ENCODE results near the gene RNF144A.

DNA sequence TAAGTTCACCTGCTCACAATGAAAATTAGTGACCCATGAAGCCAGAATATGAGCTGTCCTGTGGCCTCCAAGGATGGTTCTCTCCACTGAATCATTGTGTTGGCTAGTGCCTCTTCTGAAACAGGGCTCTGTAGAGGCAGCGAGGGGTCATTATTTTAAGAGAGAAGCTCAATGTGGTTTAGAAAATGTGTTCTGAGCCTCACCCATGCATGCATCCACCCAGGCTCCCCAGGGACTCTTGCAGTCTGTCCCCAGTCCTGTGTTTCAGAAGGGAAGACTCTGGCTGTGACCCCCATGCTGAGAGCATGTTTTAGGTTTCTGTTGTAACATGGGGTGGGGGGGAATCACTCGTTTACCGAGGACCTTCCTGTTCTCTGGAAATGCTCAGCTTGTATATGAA lies 135.2 kb downstream of the RNF144A start:
- TF ChIP-seq, protein P1, sequence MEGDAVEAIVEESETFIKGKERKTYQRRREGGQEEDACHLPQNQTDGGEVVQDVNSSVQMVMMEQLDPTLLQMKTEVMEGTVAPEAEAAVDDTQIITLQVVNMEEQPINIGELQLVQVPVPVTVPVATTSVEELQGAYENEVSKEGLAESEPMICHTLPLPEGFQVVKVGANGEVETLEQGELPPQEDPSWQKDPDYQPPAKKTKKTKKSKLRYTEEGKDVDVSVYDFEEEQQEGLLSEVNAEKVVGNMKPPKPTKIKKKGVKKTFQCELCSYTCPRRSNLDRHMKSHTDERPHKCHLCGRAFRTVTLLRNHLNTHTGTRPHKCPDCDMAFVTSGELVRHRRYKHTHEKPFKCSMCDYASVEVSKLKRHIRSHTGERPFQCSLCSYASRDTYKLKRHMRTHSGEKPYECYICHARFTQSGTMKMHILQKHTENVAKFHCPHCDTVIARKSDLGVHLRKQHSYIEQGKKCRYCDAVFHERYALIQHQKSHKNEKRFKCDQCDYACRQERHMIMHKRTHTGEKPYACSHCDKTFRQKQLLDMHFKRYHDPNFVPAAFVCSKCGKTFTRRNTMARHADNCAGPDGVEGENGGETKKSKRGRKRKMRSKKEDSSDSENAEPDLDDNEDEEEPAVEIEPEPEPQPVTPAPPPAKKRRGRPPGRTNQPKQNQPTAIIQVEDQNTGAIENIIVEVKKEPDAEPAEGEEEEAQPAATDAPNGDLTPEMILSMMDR (conservative IDR thresholded peaks at IDR 0.05; ENCODE audit: low read depth in 2 of 2) = no peak
- no peak for TF ChIP-seq EZH2phosphoT487 (IDR thresholded peaks at IDR 0.05; ENCODE audit: unreplicated experiment)
- TF ChIP-seq, protein P2, sequence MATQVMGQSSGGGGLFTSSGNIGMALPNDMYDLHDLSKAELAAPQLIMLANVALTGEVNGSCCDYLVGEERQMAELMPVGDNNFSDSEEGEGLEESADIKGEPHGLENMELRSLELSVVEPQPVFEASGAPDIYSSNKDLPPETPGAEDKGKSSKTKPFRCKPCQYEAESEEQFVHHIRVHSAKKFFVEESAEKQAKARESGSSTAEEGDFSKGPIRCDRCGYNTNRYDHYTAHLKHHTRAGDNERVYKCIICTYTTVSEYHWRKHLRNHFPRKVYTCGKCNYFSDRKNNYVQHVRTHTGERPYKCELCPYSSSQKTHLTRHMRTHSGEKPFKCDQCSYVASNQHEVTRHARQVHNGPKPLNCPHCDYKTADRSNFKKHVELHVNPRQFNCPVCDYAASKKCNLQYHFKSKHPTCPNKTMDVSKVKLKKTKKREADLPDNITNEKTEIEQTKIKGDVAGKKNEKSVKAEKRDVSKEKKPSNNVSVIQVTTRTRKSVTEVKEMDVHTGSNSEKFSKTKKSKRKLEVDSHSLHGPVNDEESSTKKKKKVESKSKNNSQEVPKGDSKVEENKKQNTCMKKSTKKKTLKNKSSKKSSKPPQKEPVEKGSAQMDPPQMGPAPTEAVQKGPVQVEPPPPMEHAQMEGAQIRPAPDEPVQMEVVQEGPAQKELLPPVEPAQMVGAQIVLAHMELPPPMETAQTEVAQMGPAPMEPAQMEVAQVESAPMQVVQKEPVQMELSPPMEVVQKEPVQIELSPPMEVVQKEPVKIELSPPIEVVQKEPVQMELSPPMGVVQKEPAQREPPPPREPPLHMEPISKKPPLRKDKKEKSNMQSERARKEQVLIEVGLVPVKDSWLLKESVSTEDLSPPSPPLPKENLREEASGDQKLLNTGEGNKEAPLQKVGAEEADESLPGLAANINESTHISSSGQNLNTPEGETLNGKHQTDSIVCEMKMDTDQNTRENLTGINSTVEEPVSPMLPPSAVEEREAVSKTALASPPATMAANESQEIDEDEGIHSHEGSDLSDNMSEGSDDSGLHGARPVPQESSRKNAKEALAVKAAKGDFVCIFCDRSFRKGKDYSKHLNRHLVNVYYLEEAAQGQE (IDR thresholded peaks at IDR 0.05; ENCODE audit: unreplicated experiment) = no peak
- TF ChIP-seq CREB1 (CRISPR knock-in tag; IDR thresholded peaks at IDR 0.05; ENCODE audit: low read depth) = no peak
- TF ChIP-seq POLR2AphosphoS5 (IDR thresholded peaks at IDR 0.05; ENCODE audit: low read depth) = no peak
- no peak for TF ChIP-seq EZH2 (IDR thresholded peaks at IDR 0.05; ENCODE audit: low read depth, unreplicated experiment)
- no peak for TF ChIP-seq ETS1 (IDR thresholded peaks at IDR 0.05)
- TF ChIP-seq JUNB (IDR thresholded peaks at IDR 0.05; ENCODE audit: unreplicated experiment) = no peak
- TF ChIP-seq ZNF331 (CRISPR knock-in tag; IDR thresholded peaks at IDR 0.05; ENCODE audit: low read depth) = no peak
- no peak for TF ChIP-seq NANOG (IDR thresholded peaks at IDR 0.05; ENCODE audit: borderline replicate concordance)
- TF ChIP-seq ZNF114 (CRISPR knock-in tag; IDR thresholded peaks at IDR 0.05) = no peak
- no peak for TF ChIP-seq STAT1 (IDR thresholded peaks at IDR 0.05; ENCODE audit: unreplicated experiment)
